H9 (cell line): Measurements from ENCODE around the gene TMEM213. TPM values are rescaled to one million over a fixed set of nuclear protein-coding genes. Genes with fewer than 3 reads are reported as not detected.

Source experiments
- DNase-seq: peaks from one replicate; pipeline ENCODE4 v3.0.0-alpha.2; 2017
- H2AFZ ChIP-seq: one replicate; pipeline ENCODE4 v1.6.1; 2013; ENCODE audit warnings: mild to moderate bottlenecking, low read length, control low read depth, moderate library complexity
- H2AK5ac ChIP-seq: 2 replicates; pipeline ENCODE4 v1.6.1; 2013; ENCODE audit warnings: low read length, control low read depth, mixed read lengths; ENCODE audit not compliant: insufficient read length
- H2BK120ac ChIP-seq: one replicate; pipeline ENCODE4 v1.6.1; 2013; ENCODE audit warnings: low read depth, mild to moderate bottlenecking, low read length, control low read depth, inconsistent platforms; ENCODE audit not compliant: poor library complexity, severe bottlenecking
- H2BK12ac ChIP-seq: 2 replicates; pipeline ENCODE4 v1.6.1; 2013; ENCODE audit warnings: low read length, control low read depth, mixed read lengths, low read depth; ENCODE audit not compliant: insufficient read length
- H2BK15ac ChIP-seq: 2 replicates; pipeline ENCODE4 v1.6.1; 2013; ENCODE audit warnings: low read depth, low read length, control low read depth
- H2BK20ac ChIP-seq: one replicate; pipeline ENCODE4 v1.6.1; 2013; ENCODE audit warnings: low read depth, mild to moderate bottlenecking, low read length, control low read depth, inconsistent platforms; ENCODE audit not compliant: poor library complexity, severe bottlenecking
- H2BK5ac ChIP-seq: 2 replicates; pipeline ENCODE4 v1.6.1; 2013; ENCODE audit warnings: low read length, control low read depth, mixed read lengths; ENCODE audit not compliant: insufficient read length
- H3K14ac ChIP-seq: 2 replicates; pipeline ENCODE4 v1.6.1; 2013; ENCODE audit warnings: low read length, control low read depth; ENCODE audit not compliant: insufficient read depth
- H3K18ac ChIP-seq: 2 replicates; pipeline ENCODE4 v1.6.1; 2013; ENCODE audit warnings: low read depth, mild to moderate bottlenecking, mixed read lengths, low read length, control low read depth; ENCODE audit not compliant: insufficient read length
- H3K23ac ChIP-seq: 2 replicates; pipeline ENCODE4 v1.6.1; 2013; ENCODE audit warnings: low read length, control low read depth, mixed read lengths, low read depth; ENCODE audit not compliant: insufficient read length
- H3K23me2 ChIP-seq: 2 replicates; pipeline ENCODE4 v1.6.1; 2013; ENCODE audit warnings: low read depth, mild to moderate bottlenecking, mixed read lengths, low read length, control low read depth; ENCODE audit not compliant: insufficient read length, poor library complexity, severe bottlenecking
- H3K27ac ChIP-seq: 2 replicates; pipeline ENCODE4 v1.5.1; 2013; ENCODE audit warnings: low read length, control low read depth, mixed read lengths, low read depth; ENCODE audit not compliant: insufficient read length
- H3K27me3 ChIP-seq: 2 replicates; pipeline ENCODE4 v1.6.1; 2013; ENCODE audit warnings: low read length, control low read depth, inconsistent platforms; ENCODE audit not compliant: insufficient read depth
- H3K4ac ChIP-seq: 2 replicates; pipeline ENCODE4 v1.6.1; 2013; ENCODE audit warnings: low read depth, mild to moderate bottlenecking, control low read depth, inconsistent platforms, low read length, moderate library complexity
- H3K4me1 ChIP-seq: 2 replicates; pipeline ENCODE4 v1.6.1; 2013; ENCODE audit warnings: low read length, control low read depth, inconsistent platforms; ENCODE audit not compliant: insufficient read depth
- H3K4me2 ChIP-seq: 2 replicates; pipeline ENCODE4 v1.6.1; 2013; ENCODE audit warnings: low read length, control low read depth, mixed read lengths; ENCODE audit not compliant: insufficient read length, insufficient read depth
- H3K56ac ChIP-seq: 2 replicates; pipeline ENCODE4 v1.6.1; 2013; ENCODE audit warnings: low read depth, mild to moderate bottlenecking, mixed read lengths, low read length, control low read depth; ENCODE audit not compliant: insufficient read length
- H3K79me1 ChIP-seq: 2 replicates; pipeline ENCODE4 v1.6.1; 2013; ENCODE audit warnings: low read depth, mild to moderate bottlenecking, moderate library complexity, low read length, control low read depth, inconsistent platforms; ENCODE audit not compliant: insufficient read depth, poor library complexity, severe bottlenecking
- H3K79me2 ChIP-seq: 2 replicates; pipeline ENCODE4 v1.6.1; 2013; ENCODE audit warnings: low read length, control low read depth, inconsistent platforms; ENCODE audit not compliant: insufficient read depth
- H3K9ac ChIP-seq: 2 replicates; pipeline ENCODE4 v1.6.1; 2013; ENCODE audit warnings: low read length, control low read depth, mixed read lengths; ENCODE audit not compliant: insufficient read length; ENCODE audit errors: extremely low read depth
- H3K9me3 ChIP-seq: one replicate; pipeline ENCODE4 v1.6.1; 2013; ENCODE audit warnings: low read depth, low read length, inconsistent platforms; ENCODE audit not compliant: control insufficient read depth
- H3T11ph ChIP-seq: one replicate; pipeline ENCODE4 v1.6.1; 2013; ENCODE audit warnings: mild to moderate bottlenecking, low read length, control low read depth, inconsistent platforms
- H4K20me1 ChIP-seq: one replicate; pipeline ENCODE4 v1.6.1; 2013; ENCODE audit not compliant: control insufficient read depth, insufficient read length, insufficient read depth
- H4K5ac ChIP-seq: 2 replicates; pipeline ENCODE4 v1.6.1; 2013; ENCODE audit warnings: low read depth, mild to moderate bottlenecking, mixed read lengths, low read length, control low read depth; ENCODE audit not compliant: insufficient read length
- H4K8ac ChIP-seq: replicated peaks from 2 replicates; pipeline ENCODE4 v1.6.1; 2013; ENCODE audit warnings: low read length, control low read depth, mixed read lengths, low read depth; ENCODE audit not compliant: insufficient read length
- H4K91ac ChIP-seq: 2 replicates; pipeline ENCODE4 v1.6.1; 2013; ENCODE audit warnings: low read depth, mild to moderate bottlenecking, moderate library complexity, mixed read lengths, low read length, control low read depth; ENCODE audit not compliant: insufficient read length
- H3K27ac Mint-ChIP-seq, 3 experiments: 2 replicates in 2 of 3; 3 replicates in 1 of 3; pipeline ENCODE4 v1.8.0; 2020 to 2021; ENCODE audit warnings: mixed read lengths in 3 of 3, mild to moderate bottlenecking in 1 of 3, moderate library complexity in 1 of 3
- H3K27me3 Mint-ChIP-seq: 2 replicates; pipeline ENCODE4 v1.8.0; 2021; ENCODE audit warnings: low read depth, mild to moderate bottlenecking, moderate library complexity, mixed read lengths
- H3K36me3 Mint-ChIP-seq, 3 experiments: 2 replicates in 2 of 3; 3 replicates in 1 of 3; pipeline ENCODE4 v1.8.0; 2020 to 2021; ENCODE audit warnings: low read depth in 3 of 3, mixed read lengths in 3 of 3; ENCODE audit not compliant: insufficient read depth in 1 of 3
- H3K4me1 Mint-ChIP-seq, 2 experiments: 2 replicates each; pipeline ENCODE4 v1.8.0; 2020; ENCODE audit warnings: mixed read lengths in 2 of 2
- H3K4me3 Mint-ChIP-seq, 2 experiments: 2 replicates in 1 of 2; 3 replicates in 1 of 2; pipeline ENCODE4 v1.8.0; 2020 to 2021; ENCODE audit warnings: mild to moderate bottlenecking in 2 of 2, mixed read lengths in 2 of 2, moderate library complexity in 1 of 2
- H3K9me3 Mint-ChIP-seq, 2 experiments: 2 replicates in 1 of 2; 3 replicates in 1 of 2; pipeline ENCODE4 v1.8.0; 2020; ENCODE audit warnings: mild to moderate bottlenecking in 2 of 2, mixed read lengths in 2 of 2, moderate library complexity in 1 of 2
- WGBS: extraction: QIAGEN DNeasy Blood & Tissue Kit; methylation state at CpG from one replicate; pipeline ENCODE4 v1.1.7; 2013; ENCODE audit warnings: missing lambda C conversion rate, low lambda C conversion rate, mixed read lengths; ENCODE audit not compliant: insufficient read length; ENCODE audit errors: extremely low coverage; 5-methylcytosine and 5-hydroxymethylcytosine counted together
- total RNA-seq: library from RNA; stranded (reverse); gene quantifications from 2 replicates; pipeline ENCODE4 v1.2.1, GENCODE V29; 2021
- TF ChIP-seq, protein P1 (sequence below): fragments of 200-600 bp; sonication (generic); conservative IDR thresholded peaks from 3 replicates; pipeline ENCODE4 v1.8.0; 2021; ENCODE audit warnings: antibody characterized with exemption, mild to moderate bottlenecking

Gene TMEM213
- total RNA-seq, 1 experiment from 2014 or later = 0.22 TPM

DNA sequence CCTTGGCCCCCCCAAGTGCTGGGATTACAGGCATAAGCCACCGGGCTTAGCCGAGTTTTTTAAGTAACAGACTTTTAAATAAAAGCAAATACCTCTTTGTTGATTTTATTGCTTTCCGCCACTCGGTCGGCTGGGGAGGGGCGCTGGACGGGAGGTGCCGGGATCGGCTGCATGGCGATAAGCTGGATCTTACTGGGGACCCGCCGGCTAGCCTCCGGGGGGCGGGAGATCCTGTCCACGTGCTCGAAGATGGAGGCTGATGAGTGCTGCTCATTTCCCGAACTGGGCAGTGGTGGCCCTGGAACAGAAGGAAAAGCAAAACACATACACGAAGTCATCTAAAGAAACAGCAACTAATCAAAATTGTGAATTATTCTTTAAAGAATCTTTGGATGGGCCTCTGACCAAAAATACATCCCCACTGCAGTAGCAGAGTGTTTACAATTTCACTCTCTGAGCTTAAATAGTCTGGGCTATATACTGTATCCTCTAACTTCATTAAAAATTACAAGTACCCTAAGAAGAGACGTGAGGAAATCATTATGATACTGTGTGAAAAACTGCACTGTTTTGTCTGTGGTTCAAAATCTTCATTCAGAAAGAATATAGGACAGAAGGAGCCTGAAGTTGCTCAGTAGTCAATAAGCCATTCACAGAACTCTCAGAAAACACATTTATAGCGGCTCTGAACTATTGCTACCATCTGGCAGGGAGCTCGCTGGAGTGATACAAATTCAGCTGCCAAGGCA lies 73.4 kb downstream of the TMEM213 start:
- H3K79me1 ChIP-seq = no peaks in the 10 kb centered on the region
- no CpG with 5 or more reads among the region's 21 CpGs for WGBS
- no peak overlapping the region for H2BK5ac ChIP-seq
- no peak overlapping the region for H2AK5ac ChIP-seq
- Mint-ChIP-seq H3K27me3 (no peaks in the 10 kb centered on the region; the same call in 1 of the 2 replicates), H3K36me3 (peaks cover 18 to 39% (median 33%) of the 10 kb centered on the region in 3 experiments), H3K4me1 (0 out of 4 replicates have a peak, but pooled peaks cover 0 to 5% of the 10 kb centered on the region in 2 experiments), H3K27ac (no peak overlapping the region), H3K4me3 (no peak overlapping the region; a peak in 1 of 5 replicates), H3K9me3 (no peaks in the 10 kb centered on the region)
- no peak overlapping the region for H3T11ph ChIP-seq
- H3K23me2 ChIP-seq = no peaks in the 10 kb centered on the region
- no peak overlapping the region for H3K9ac ChIP-seq
- no peaks in the 10 kb centered on the region for H3K27me3 ChIP-seq
- H2BK12ac ChIP-seq = no peak overlapping the region
- no peak overlapping the region for H2AFZ ChIP-seq
- no peak overlapping the region for H2BK120ac ChIP-seq
- no peak overlapping the region for H3K23ac ChIP-seq
- no peak overlapping the region for H3K4me2 ChIP-seq
- H3K79me2 ChIP-seq = no peaks in the 10 kb centered on the region
- DNase-seq = no peak
- no peak overlapping the region for H3K18ac ChIP-seq
- H3K4me1 ChIP-seq = no peaks in the 10 kb centered on the region
- H3K14ac ChIP-seq = no peak overlapping the region
- H2BK15ac ChIP-seq = no peak overlapping the region
- H4K5ac ChIP-seq = no peak overlapping the region
- H3K9me3 ChIP-seq = no peaks in the 10 kb centered on the region
- no peak overlapping the region for H4K8ac ChIP-seq
- H3K27ac ChIP-seq = no peak overlapping the region
- no peak overlapping the region for H3K4ac ChIP-seq
- no peak overlapping the region for H3K56ac ChIP-seq
- no peaks in the 10 kb centered on the region for H4K20me1 ChIP-seq
- TF ChIP-seq, protein P1, sequence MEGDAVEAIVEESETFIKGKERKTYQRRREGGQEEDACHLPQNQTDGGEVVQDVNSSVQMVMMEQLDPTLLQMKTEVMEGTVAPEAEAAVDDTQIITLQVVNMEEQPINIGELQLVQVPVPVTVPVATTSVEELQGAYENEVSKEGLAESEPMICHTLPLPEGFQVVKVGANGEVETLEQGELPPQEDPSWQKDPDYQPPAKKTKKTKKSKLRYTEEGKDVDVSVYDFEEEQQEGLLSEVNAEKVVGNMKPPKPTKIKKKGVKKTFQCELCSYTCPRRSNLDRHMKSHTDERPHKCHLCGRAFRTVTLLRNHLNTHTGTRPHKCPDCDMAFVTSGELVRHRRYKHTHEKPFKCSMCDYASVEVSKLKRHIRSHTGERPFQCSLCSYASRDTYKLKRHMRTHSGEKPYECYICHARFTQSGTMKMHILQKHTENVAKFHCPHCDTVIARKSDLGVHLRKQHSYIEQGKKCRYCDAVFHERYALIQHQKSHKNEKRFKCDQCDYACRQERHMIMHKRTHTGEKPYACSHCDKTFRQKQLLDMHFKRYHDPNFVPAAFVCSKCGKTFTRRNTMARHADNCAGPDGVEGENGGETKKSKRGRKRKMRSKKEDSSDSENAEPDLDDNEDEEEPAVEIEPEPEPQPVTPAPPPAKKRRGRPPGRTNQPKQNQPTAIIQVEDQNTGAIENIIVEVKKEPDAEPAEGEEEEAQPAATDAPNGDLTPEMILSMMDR = no peak
- no peak overlapping the region for H4K91ac ChIP-seq
- no peak overlapping the region for H2BK20ac ChIP-seq
